Measurements from ENCODE around the gene BAX. TPM values are rescaled to one million over a fixed set of nuclear protein-coding genes. Genes with fewer than 3 reads are reported as not detected.

Gene BAX
- total and polyA plus RNA-seq, 2 of the 13 experiments (the other 11 are each of a cell fraction or from before 2014, with no cell fraction given) = 139 to 176 TPM

GRCh38 chr19:48987323-48987722 is 32.6 kb downstream of the BAX start:
- intact Hi-C loops (cut with micrococcal nuclease; ENCODE audit: unreplicated experiment) (no loop called here), in situ Hi-C loops (cut with HindIII; ENCODE audit: extremely low pct_ligation_motif_present, low pct_unique_long_range_greater_than_20kb) (no loop called here)
- H3K9ac ChIP-seq (ENCODE audit: insufficient read depth, low read depth, low read length) = no peak overlapping the region
- ChIA-PET POLR2A (no interaction called here), CTCF (ENCODE audit: low intra/inter-chr PET ratio, low total read pairs) (no interaction called here)
- BruUV-seq (replicated peaks) = no TSS peak
- no peak overlapping the region for H2AFZ ChIP-seq (ENCODE audit: low read length)
- H3K36me3 ChIP-seq (replicated peaks in 1 of 2; ENCODE audit: control insufficient read depth in 1 of 2, insufficient read depth in 2 of 2, low read length in 2 of 2) = peaks cover 13 to 49% of the 10 kb centered on the region in 2 experiments; a peak in 4 of 5 replicates
- DNase-seq (ENCODE audit: low spot score) (no peak), ATAC-seq (no peak), FAIRE-seq (no peak)
- TF ChIP-seq POLR2A (IDR thresholded peaks at IDR 0.05; ENCODE audit: insufficient read depth in 1 of 2, low read depth in 2 of 2, low read length in 2 of 2) = 0 out of 4 replicates have a peak, but pooled peaks of 1 of the 2 experiments have one; percentile 0
- no peak for TF ChIP-seq ZNF354B (CRISPR knock-in tag; IDR thresholded peaks at IDR 0.05)
- 0 out of 2 replicates have a peak, but pooled peaks have one; percentile 34 for TF ChIP-seq RBFOX2 (IDR thresholded peaks at IDR 0.05; ENCODE audit: low read depth, low read length)
- peak; percentile 23 for TF ChIP-seq AGO2 (optimal IDR thresholded peaks at IDR 0.05; ENCODE audit: low read depth, low read length)
- no peak overlapping the region for H3K4me2 ChIP-seq (ENCODE audit: low read depth, low read length)
- no peak overlapping the region for H3K27ac ChIP-seq (ENCODE audit: extremely low read length, insufficient read depth, low read length)
- H3K4me1 ChIP-seq (ENCODE audit: insufficient read depth, low read length) = peaks cover 23% of the 10 kb centered on the region
- no peaks in the 10 kb centered on the region for H4K20me1 ChIP-seq (ENCODE audit: insufficient read depth, low read length)
- H3K27me3 ChIP-seq (ENCODE audit: control insufficient read depth in 1 of 2, insufficient read depth in 2 of 2, low read length in 2 of 2) = no peaks in the 10 kb centered on the region; a peak in 1 of 5 replicates
- H3K79me2 ChIP-seq (ENCODE audit: insufficient read depth, low read length) = peaks cover 21% of the 10 kb centered on the region
- over 99% methylated on average over 6 of the region's 7 CpGs for WGBS (ENCODE audit: low lambda C conversion rate)
- no peaks in the 10 kb centered on the region for H3K9me3 ChIP-seq (ENCODE audit: low read length)
- no peak overlapping the region for H3K4me3 ChIP-seq (replicated peaks in 1 of 3; ENCODE audit: insufficient read depth in 1 of 3, low read depth in 2 of 3, low read length in 3 of 3)

GRCh38 chr19:48988286-48988685 is 33.6 kb downstream of the BAX start:
- in situ Hi-C loops (cut with HindIII; ENCODE audit: extremely low pct_ligation_motif_present, low pct_unique_long_range_greater_than_20kb) = no loop called here
- Histone ChIP-seq H3K27ac (ENCODE audit: extremely low read length, insufficient read depth, low read length) (no peak overlapping the region), H3K79me2 (ENCODE audit: insufficient read depth, low read length) (peaks cover 28% of the 10 kb centered on the region), H2AFZ (ENCODE audit: low read length) (no peak overlapping the region), H4K20me1 (ENCODE audit: insufficient read depth, low read length) (no peaks in the 10 kb centered on the region), H3K4me1 (ENCODE audit: insufficient read depth, low read length) (peaks cover 23% of the 10 kb centered on the region), H3K9me3 (ENCODE audit: low read length) (no peaks in the 10 kb centered on the region), H3K27me3 (ENCODE audit: control insufficient read depth in 1 of 2, insufficient read depth in 2 of 2, low read length in 2 of 2) (no peaks in the 10 kb centered on the region; a peak in 1 of 5 replicates), H3K4me3 (replicated peaks in 1 of 3; ENCODE audit: insufficient read depth in 1 of 3, low read depth in 2 of 3, low read length in 3 of 3) (no peak overlapping the region), H3K36me3 (replicated peaks in 1 of 2; ENCODE audit: control insufficient read depth in 1 of 2, insufficient read depth in 2 of 2, low read length in 2 of 2) (peaks cover 13 to 40% of the 10 kb centered on the region in 2 experiments; a peak in 4 of 5 replicates), H3K9ac (ENCODE audit: insufficient read depth, low read depth, low read length) (no peak overlapping the region), H3K4me2 (ENCODE audit: low read depth, low read length) (no peak overlapping the region)
- POLR2A ChIA-PET = no interaction called here
- CTCF ChIA-PET (ENCODE audit: low intra/inter-chr PET ratio, low total read pairs) = no interaction called here
- intact Hi-C loops (cut with micrococcal nuclease; ENCODE audit: unreplicated experiment) = no loop called here
- 95% methylated on average over 7 of the region's 7 CpGs for WGBS (ENCODE audit: low lambda C conversion rate)
- BruUV-seq (replicated peaks) = no TSS peak
- no peak for ATAC-seq
- no peak for FAIRE-seq
- DNase-seq (ENCODE audit: low spot score) = no peak
- no peak for TF ChIP-seq HNRNPL (IDR thresholded peaks at IDR 0.05; ENCODE audit: low read depth, low read length)
- no peak for TF ChIP-seq ZNF512 (CRISPR knock-in tag; IDR thresholded peaks at IDR 0.05)
- TF ChIP-seq ZNF556 (CRISPR knock-in tag; IDR thresholded peaks at IDR 0.05; ENCODE audit: borderline replicate concordance) = no peak
- TF ChIP-seq MED13 (CRISPR knock-in tag; IDR thresholded peaks at IDR 0.05) = no peak
- TF ChIP-seq MXI1 (IDR thresholded peaks at IDR 0.05; ENCODE audit: borderline replicate concordance, low read depth, low read length) = no peak
- no peak for TF ChIP-seq BRD4 (CRISPR knock-in tag; IDR thresholded peaks at IDR 0.05)
- TF ChIP-seq CSRNP2 (CRISPR knock-in tag; conservative IDR thresholded peaks at IDR 0.05; ENCODE audit: low read depth) = no peak
- TF ChIP-seq GPN1 (CRISPR knock-in tag; IDR thresholded peaks at IDR 0.05; ENCODE audit: borderline replicate concordance) = no peak
- no peak for TF ChIP-seq HNF4A (CRISPR knock-in tag; IDR thresholded peaks at IDR 0.05)
- TF ChIP-seq DMAP1 (CRISPR knock-in tag; IDR thresholded peaks at IDR 0.05) = no peak
- TF ChIP-seq CTCF (CRISPR knock-in tag; IDR thresholded peaks at IDR 0.05) = no peak
- no peak for TF ChIP-seq FOXK1 (CRISPR knock-in tag; IDR thresholded peaks at IDR 0.05; ENCODE audit: borderline replicate concordance, low read depth)
